GM12878 (cell line): ENCODE data around the gene ZBTB7B. TPM values are rescaled to one million over a fixed set of nuclear protein-coding genes. Genes with fewer than 3 reads are reported as not detected.

Experiments
- ATAC-seq: fragments of 200-7000 bp; cut with Tn5 transposase; 3 replicates; pipeline ENCODE4 v1.9.1; 2020; ENCODE audit warnings: mild to moderate bottlenecking, moderate library complexity
- BruUV-seq: library from RNA; stranded (reverse); fragments of 400-500 nt; replicated peaks from 2 replicates; lab custom pipeline; 2021; lab: Mats Ljungman, UMichigan
- CTCF ChIA-PET: fragments of 300-600 bp; sonication (Branson Sonifier 250); formaldehyde crosslinking; extraction: SDS; loops from one replicate; lab custom pipeline; 2021; ENCODE audit warnings: inconsistent platforms; lab: Yijun Ruan, JAX
- POLR2A ChIA-PET: fragments of 350-600 bp; formaldehyde crosslinking; extraction: SDS; loops from one replicate; lab custom pipeline; 2021; ENCODE audit warnings: inconsistent platforms; lab: Charles Lee
- RAD21 ChIA-PET: fragments of 300-600 bp; sonication (Branson Sonifier 250); formaldehyde crosslinking; loops from one replicate; lab custom pipeline; 2023; ENCODE audit warnings: antibody characterized with exemption; ENCODE audit not compliant: unreplicated experiment; lab: Charles Lee
- SMC1A ChIA-PET: fragments of 300-600 bp; sonication (Branson Sonifier 250); formaldehyde crosslinking; loops from one replicate; lab custom pipeline; 2023; ENCODE audit not compliant: unreplicated experiment, uncharacterized antibody; lab: Charles Lee
- DNase-seq: peaks from one replicate; pipeline ENCODE4 v3.0.0-alpha.2; 2011; ENCODE audit warnings: low read depth, low spot score
- FAIRE-seq: peaks from 3 replicates; lab custom pipeline; 2011; peaks lifted over from hg19 to GRCh38; lab: Jason Lieb, UNC
- H2AFZ ChIP-seq: 2 replicates; pipeline ENCODE4 v1.6.0; 2011; ENCODE audit warnings: low read depth, low read length, control low read depth; ENCODE audit not compliant: control insufficient read depth
- H3K27ac ChIP-seq: 2 replicates; pipeline ENCODE4 v1.5.1; 2011; ENCODE audit warnings: control low read depth; ENCODE audit not compliant: control insufficient read depth, insufficient read depth
- H3K27me3 ChIP-seq, 2 experiments: replicated peaks in 1 of 2; 2 replicates each; pipeline versions ENCODE4 v1.6.0 to v1.6.1; 2011; ENCODE audit warnings: low read length in 1 of 2; ENCODE audit not compliant: control insufficient read depth in 2 of 2, insufficient read depth in 2 of 2
- H3K36me3 ChIP-seq, 2 experiments: 2 replicates each; pipeline ENCODE4 v1.5.1; 2011; ENCODE audit warnings: low read length in 1 of 2; ENCODE audit not compliant: control insufficient read depth in 2 of 2, insufficient read depth in 2 of 2
- H3K4me1 ChIP-seq: 2 replicates; pipeline ENCODE4 v1.6.1; 2011; ENCODE audit warnings: mild to moderate bottlenecking, low read length, moderate library complexity, mixed read lengths; ENCODE audit not compliant: control insufficient read depth, insufficient read depth
- H3K4me2 ChIP-seq: 2 replicates; pipeline ENCODE4 v1.6.0; 2011; ENCODE audit warnings: control low read depth; ENCODE audit not compliant: control insufficient read depth, insufficient read depth
- H3K4me3 ChIP-seq: fragments of 200-600 bp; sonication (generic); 2 replicates; pipeline ENCODE4 v1.5.1; 2016
- H3K79me2 ChIP-seq: 2 replicates; pipeline ENCODE4 v1.6.0; 2011; ENCODE audit warnings: low read length; ENCODE audit not compliant: control insufficient read depth, insufficient read depth
- H3K9ac ChIP-seq: 2 replicates; pipeline ENCODE4 v1.8.0; 2011; ENCODE audit warnings: low read length, control low read depth, mixed read lengths; ENCODE audit not compliant: control insufficient read depth, insufficient read depth
- H3K9me3 ChIP-seq: replicated peaks from 3 replicates; pipeline ENCODE4 v1.5.1; 2011; ENCODE audit warnings: mild to moderate bottlenecking, low read length; ENCODE audit not compliant: control insufficient read depth, insufficient read depth
- H4K20me1 ChIP-seq: 2 replicates; pipeline ENCODE4 v1.6.0; 2011; ENCODE audit not compliant: control insufficient read depth, insufficient read depth
- BCL11A ChIP-seq: IDR thresholded peaks from 2 replicates; pipeline ENCODE4 v1.6.1; 2011; ENCODE audit warnings: low read depth, low read length
- BHLHE40 ChIP-seq, 2 experiments: fragments of 450-650 bp in 1 of 2; IDR thresholded peaks; 2 replicates each; pipeline ENCODE4 v1.6.1; 2011 to 2017; ENCODE audit warnings: low read depth in 2 of 2, borderline replicate concordance in 1 of 2, improper control_type of control experiment in 1 of 2, low read length in 1 of 2, mild to moderate bottlenecking in 1 of 2
- GATAD2B ChIP-seq: fragments of 450-650 bp; conservative IDR thresholded peaks from 2 replicates; pipeline ENCODE4 v1.6.1; 2017; ENCODE audit warnings: low read depth, mild to moderate bottlenecking, moderate library complexity
- IKZF1 ChIP-seq: fragments of 450-650 bp; conservative IDR thresholded peaks from 2 replicates; pipeline ENCODE4 v1.6.1; 2017; ENCODE audit warnings: antibody characterized with exemption, mild to moderate bottlenecking
- IRF3 ChIP-seq: fragments of 450-650 bp; IDR thresholded peaks from 2 replicates; pipeline ENCODE4 v1.6.1; 2014; ENCODE audit warnings: mild to moderate bottlenecking
- RAD21 ChIP-seq: IDR thresholded peaks from 2 replicates; pipeline ENCODE4 v1.6.1; 2011; ENCODE audit warnings: mild to moderate bottlenecking, low read depth, low read length, moderate library complexity; ENCODE audit not compliant: insufficient read depth
- RELB ChIP-seq: fragments of 450-650 bp; IDR thresholded peaks from 2 replicates; pipeline ENCODE4 v1.6.1; 2017; ENCODE audit warnings: low read depth, mild to moderate bottlenecking, moderate library complexity
- REST ChIP-seq: IDR thresholded peaks from 2 replicates; pipeline ENCODE4 v1.6.1; 2012; ENCODE audit warnings: mild to moderate bottlenecking, low read depth, low read length
- WGBS: methylation state at CpG from one replicate; pipeline ENCODE4 v1.1.6; 2016; ENCODE audit warnings: low lambda C conversion rate; ENCODE audit not compliant: insufficient replicate concordance, insufficient coverage; ENCODE audit errors: missing lambda C conversion rate; 5-methylcytosine and 5-hydroxymethylcytosine counted together
- in situ Hi-C: fragments of 300-500 bp; cut with MboI; formaldehyde crosslinking; loops from 9 replicates; pipeline ENCODE4 v1.14.3; 2018; ENCODE audit warnings: mixed read lengths
- intact Hi-C: fragments of 100-400 bp; cut with micrococcal nuclease; formaldehyde crosslinking; loops from one replicate; pipeline ENCODE4 v1.14.2; 2022; ENCODE audit not compliant: unreplicated experiment
- polyA plus RNA-seq, 11 experiments: library from polyadenylated mRNA; depleted of rRNA in 4 of 11; unstranded in 6 of 11; stranded (reverse) in 5 of 11; fragments of >200 nt; fragmentation: Nextera tagmentation in 4 of 11; fragmentation: Illumina TruSeq in 1 of 11; extraction: Ambion mirVana in 4 of 11; extraction: Trizol in 1 of 11; gene quantifications; 1 replicate in 1 of 11; 2 replicates in 10 of 11; pipeline versions ENCODE4 v1.2.1 to v1.2.3, GENCODE V29; 2011 to 2016; ENCODE audit warnings: inconsistent platforms in 2 of 11, missing spikeins in 2 of 11, low read depth in 1 of 11
- total RNA-seq, 4 experiments: library from RNA; depleted of rRNA in 3 of 4; stranded (reverse); fragments of >200 nt in 3 of 4; fragmentation: Illumina TruSeq in 1 of 4; extraction: Trizol in 1 of 4; gene quantifications; 2 replicates each; pipeline versions ENCODE4 v1.2.1 to v1.2.3, GENCODE V29; 2013 to 2021

ZBTB7B gene
- total and polyA plus RNA-seq, 10 of the 15 experiments (the other 5 are each of a cell fraction or from before 2014, with no cell fraction given), result 0.11 to 44.9 (median 11.3) TPM

- TF ChIP-seq RELB (peak; percentile 55; the same call in 1 of the 2 replicates), RAD21 (peak; percentile 16; the same call in 1 of the 2 replicates), IKZF1 (no peak; the same call in 1 of the 2 replicates), BCL11A (no peak), GATAD2B (peak; percentile 20; the same call in 1 of the 2 replicates), BHLHE40 (IDR thresholded peaks at IDR 0.05; ENCODE audit: borderline replicate concordance in 1 of 2, low read depth in 2 of 2, low read length in 1 of 2) (peak; percentile 25 to 75; a peak in 3 of 4 replicates)
- TF ChIP-seq, all 136 proteins: peak for 33
Measured at GRCh38 chr1:154999571-155000410, 2.8 kb upstream of the ZBTB7B start (continued).

- peaks cover 24% of the 10 kb centered on the region for H3K4me1 ChIP-seq
- H3K9me3 ChIP-seq, result no peaks in the 10 kb centered on the region
- POLR2A ChIA-PET, result interaction anchor here (0.5 to 3.4 kb wide), 9 partner anchors 16 to 278 kb away, joined by 3 to 36 read pairs (median 4); partner anchors contain the start of genes CKS1B, FLAD1, PMVK and PYGO2
- SMC1A ChIA-PET, result interaction anchor here (0.6 to 8.1 kb wide), 6 partner anchors 16 to 209 kb away, joined by 3 to 69 read pairs (median 6); partner anchors contain the start of genes FLAD1 and PBXIP1
- WGBS, result 4% methylated on average over 7 of the region's 13 CpGs
- peaks cover 31% of the 10 kb centered on the region for H3K79me2 ChIP-seq
- peak overlapping the region; percentile 98 for H3K4me3 ChIP-seq
- H3K9ac ChIP-seq, result peak overlapping the region; percentile 73
- no peak; the same call in 1 of the 3 replicates for ATAC-seq
- no TSS peak for BruUV-seq
- H3K4me2 ChIP-seq, result peak overlapping the region; percentile 92
- H3K36me3 ChIP-seq, result no peaks in the 10 kb centered on the region
- CTCF ChIA-PET, result interaction anchor here (0.6 to 11.0 kb wide), 14 partner anchors 10 to 519 kb away, joined by 3 to 226 read pairs (median 8); partner anchors contain the start of genes CKS1B, FLAD1, KCNN3 and PBXIP1
- H2AFZ ChIP-seq, result no peak overlapping the region; the same call in 1 of the 2 replicates
- in situ Hi-C loops (no loop called here), intact Hi-C loops (loop anchor here (2.0 to 5.0 kb wide), 2 partner anchors 38 to 64 kb away; partner anchors contain the start of genes PMVK and PYGO2)
- H4K20me1 ChIP-seq, result no peaks in the 10 kb centered on the region
- no peak for DNase-seq
- H3K27me3 ChIP-seq, result no peaks in the 10 kb centered on the region
- peak overlapping the region; percentile 79 for H3K27ac ChIP-seq
- no peak for FAIRE-seq
- RAD21 ChIA-PET, result interaction anchor here (1.0 to 3.0 kb wide), 13 partner anchors 13 to 330 kb away, joined by 3 to 24 read pairs (median 7); partner anchors contain the start of genes FLAD1, PBXIP1 and SHC1
- TF ChIP-seq IRF3, result no peak
- no peak for TF ChIP-seq BHLHE40 (IDR thresholded peaks at IDR 0.05; ENCODE audit: borderline replicate concordance in 1 of 2, low read depth in 2 of 2, low read length in 1 of 2)
- TF ChIP-seq REST, result no peak
Measured at GRCh38 chr1:155000411-155000725, 2.2 kb upstream of the ZBTB7B start.
